ENCODE data around the gene HAPLN2.

DNA sequence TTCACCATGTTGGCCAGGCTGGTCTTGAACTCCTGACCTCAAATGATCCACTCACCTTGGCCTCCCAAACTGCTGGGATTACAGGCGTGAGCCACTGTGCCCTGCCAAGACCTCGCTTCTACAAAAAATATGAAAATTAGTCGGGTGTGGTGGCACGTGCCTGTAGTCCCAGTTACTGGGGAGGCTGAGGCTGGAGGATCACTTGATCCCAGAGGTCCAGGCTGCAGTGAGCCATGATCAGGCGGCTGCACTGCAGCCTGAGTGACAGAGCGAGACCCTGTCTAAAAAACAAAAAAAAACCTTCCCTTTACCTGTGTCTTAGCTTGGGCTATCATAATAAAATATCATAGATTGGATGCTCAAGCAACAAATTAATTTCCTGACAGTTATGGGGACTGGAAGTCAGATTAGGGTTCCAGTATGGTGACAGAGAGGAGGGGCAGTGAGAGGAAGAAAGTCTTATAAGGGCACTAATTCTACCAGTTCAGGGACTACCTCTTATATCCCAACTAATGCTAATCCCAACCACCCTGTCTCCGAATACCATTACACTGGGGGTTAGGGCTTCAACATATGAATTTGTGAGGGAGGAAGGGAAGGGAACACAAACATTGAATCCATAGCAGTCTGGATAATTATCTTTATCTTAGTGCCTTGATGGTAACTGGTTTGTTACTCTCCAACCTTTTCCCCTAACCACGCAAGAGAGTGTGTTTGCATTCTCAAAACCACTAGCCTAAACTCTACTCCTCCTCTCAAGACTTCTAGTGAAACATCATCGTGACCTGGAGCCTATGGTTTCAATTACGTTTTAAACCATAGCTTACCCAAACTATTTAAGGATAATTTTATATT, 28.7 kb upstream of the HAPLN2 start:
- TF ChIP-seq, protein P1, sequence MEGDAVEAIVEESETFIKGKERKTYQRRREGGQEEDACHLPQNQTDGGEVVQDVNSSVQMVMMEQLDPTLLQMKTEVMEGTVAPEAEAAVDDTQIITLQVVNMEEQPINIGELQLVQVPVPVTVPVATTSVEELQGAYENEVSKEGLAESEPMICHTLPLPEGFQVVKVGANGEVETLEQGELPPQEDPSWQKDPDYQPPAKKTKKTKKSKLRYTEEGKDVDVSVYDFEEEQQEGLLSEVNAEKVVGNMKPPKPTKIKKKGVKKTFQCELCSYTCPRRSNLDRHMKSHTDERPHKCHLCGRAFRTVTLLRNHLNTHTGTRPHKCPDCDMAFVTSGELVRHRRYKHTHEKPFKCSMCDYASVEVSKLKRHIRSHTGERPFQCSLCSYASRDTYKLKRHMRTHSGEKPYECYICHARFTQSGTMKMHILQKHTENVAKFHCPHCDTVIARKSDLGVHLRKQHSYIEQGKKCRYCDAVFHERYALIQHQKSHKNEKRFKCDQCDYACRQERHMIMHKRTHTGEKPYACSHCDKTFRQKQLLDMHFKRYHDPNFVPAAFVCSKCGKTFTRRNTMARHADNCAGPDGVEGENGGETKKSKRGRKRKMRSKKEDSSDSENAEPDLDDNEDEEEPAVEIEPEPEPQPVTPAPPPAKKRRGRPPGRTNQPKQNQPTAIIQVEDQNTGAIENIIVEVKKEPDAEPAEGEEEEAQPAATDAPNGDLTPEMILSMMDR (conservative IDR thresholded peaks at IDR 0.05; ENCODE audit: low read depth, low read length): no peak
- TF ChIP-seq RCOR1 (IDR thresholded peaks at IDR 0.05; ENCODE audit: insufficient replicate concordance, low read length): no peak
- TF ChIP-seq, protein P2, sequence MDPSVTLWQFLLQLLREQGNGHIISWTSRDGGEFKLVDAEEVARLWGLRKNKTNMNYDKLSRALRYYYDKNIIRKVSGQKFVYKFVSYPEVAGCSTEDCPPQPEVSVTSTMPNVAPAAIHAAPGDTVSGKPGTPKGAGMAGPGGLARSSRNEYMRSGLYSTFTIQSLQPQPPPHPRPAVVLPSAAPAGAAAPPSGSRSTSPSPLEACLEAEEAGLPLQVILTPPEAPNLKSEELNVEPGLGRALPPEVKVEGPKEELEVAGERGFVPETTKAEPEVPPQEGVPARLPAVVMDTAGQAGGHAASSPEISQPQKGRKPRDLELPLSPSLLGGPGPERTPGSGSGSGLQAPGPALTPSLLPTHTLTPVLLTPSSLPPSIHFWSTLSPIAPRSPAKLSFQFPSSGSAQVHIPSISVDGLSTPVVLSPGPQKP (IDR thresholded peaks at IDR 0.05; ENCODE audit: borderline replicate concordance, low read depth, low read length): no peak
- TF ChIP-seq POLR2A (IDR thresholded peaks at IDR 0.05; ENCODE audit: low read depth, low read length): no peak
- TF ChIP-seq MAFK (IDR thresholded peaks at IDR 0.05; ENCODE audit: low read depth, low read length): no peak
- TF ChIP-seq MXI1 (IDR thresholded peaks at IDR 0.05; ENCODE audit: borderline replicate concordance, low read depth, low read length): no peak
- no peak for TF ChIP-seq FOS (IDR thresholded peaks at IDR 0.05; ENCODE audit: low read depth, low read length)
- no peak for TF ChIP-seq RAD21 (IDR thresholded peaks at IDR 0.05; ENCODE audit: low read length)
- no peak for TF ChIP-seq RFX5 (IDR thresholded peaks at IDR 0.05; ENCODE audit: low read depth, low read length)
- TF ChIP-seq SMC3 (IDR thresholded peaks at IDR 0.05; ENCODE audit: low read depth, low read length): no peak
- no peak for TF ChIP-seq CEBPB (IDR thresholded peaks at IDR 0.05; ENCODE audit: low read depth, low read length)
- no peak for TF ChIP-seq BHLHE40 (IDR thresholded peaks at IDR 0.05; ENCODE audit: low read depth, low read length)

Measured in IMR-90 (cell line).